ENCODE data around the gene PYCARD.

PYCARD gene

GRCh38 chr16:31221357-31222160 lies 19.0 kb upstream of the PYCARD start:
- no peak overlapping the region for H2AFZ ChIP-seq (ENCODE audit: low read depth, low read length)
- no peaks in the 10 kb centered on the region for H3K36me3 ChIP-seq (ENCODE audit: insufficient read depth, low read length)
- H3K4me2 ChIP-seq (ENCODE audit: insufficient read depth, low read length), result no peak overlapping the region
- no peak for ATAC-seq (ENCODE audit: insufficient read depth, low read depth)
- no peak for DNase-seq
- H3K27ac ChIP-seq (ENCODE audit: low read length), result no peak overlapping the region
- H3K4me3 ChIP-seq (ENCODE audit: low read depth in 1 of 2, low read length in 2 of 2), result no peak overlapping the region
- H3K9me3 ChIP-seq (ENCODE audit: insufficient read depth, low read length, severe bottlenecking), result no peaks in the 10 kb centered on the region
- peaks cover 8% of the 10 kb centered on the region for H3K27me3 ChIP-seq (ENCODE audit: insufficient read depth, low read length, poor library complexity)
- no peaks in the 10 kb centered on the region for H3K4me1 ChIP-seq (ENCODE audit: insufficient read depth, low read length)
- no peaks in the 10 kb centered on the region for H3K79me2 ChIP-seq (ENCODE audit: insufficient read depth, low read length)
- TF ChIP-seq CTCF (IDR thresholded peaks at IDR 0.05; ENCODE audit: borderline replicate concordance, extremely low read depth, low read length, poor library complexity, severe bottlenecking) (no peak), EZH2 (IDR thresholded peaks at IDR 0.05; ENCODE audit: borderline replicate concordance, low read depth, low read length, severe bottlenecking) (no peak)
- no peak overlapping the region for H3K9ac ChIP-seq (ENCODE audit: low read depth, low read length)
- H4K20me1 ChIP-seq (ENCODE audit: insufficient read depth, low read length), result no peaks in the 10 kb centered on the region

GRCh38 chr16:31219154-31219741 lies 16.7 kb upstream of the PYCARD start:
- H3K36me3 ChIP-seq (ENCODE audit: insufficient read depth, low read length), result no peaks in the 10 kb centered on the region
- DNase-seq, result no peak
- H3K9ac ChIP-seq (ENCODE audit: low read depth, low read length), result no peak overlapping the region
- no peak for ATAC-seq (ENCODE audit: insufficient read depth, low read depth)
- H3K9me3 ChIP-seq (ENCODE audit: insufficient read depth, low read length, severe bottlenecking), result no peaks in the 10 kb centered on the region
- H3K4me1 ChIP-seq (ENCODE audit: insufficient read depth, low read length), result no peaks in the 10 kb centered on the region
- peaks cover 8% of the 10 kb centered on the region for H3K27me3 ChIP-seq (ENCODE audit: insufficient read depth, low read length, poor library complexity)
- H3K4me3 ChIP-seq (ENCODE audit: low read depth in 1 of 2, low read length in 2 of 2), result no peak overlapping the region
- H3K4me2 ChIP-seq (ENCODE audit: insufficient read depth, low read length), result no peak overlapping the region
- no peak for TF ChIP-seq EZH2 (IDR thresholded peaks at IDR 0.05; ENCODE audit: borderline replicate concordance, low read depth, low read length, severe bottlenecking)
- TF ChIP-seq CTCF (IDR thresholded peaks at IDR 0.05; ENCODE audit: borderline replicate concordance, extremely low read depth, low read length, poor library complexity, severe bottlenecking), result no peak
- H4K20me1 ChIP-seq (ENCODE audit: insufficient read depth, low read length), result no peaks in the 10 kb centered on the region
- no peak overlapping the region for H3K27ac ChIP-seq (ENCODE audit: low read length)
- H3K79me2 ChIP-seq (ENCODE audit: insufficient read depth, low read length), result no peaks in the 10 kb centered on the region
- no peak overlapping the region for H2AFZ ChIP-seq (ENCODE audit: low read depth, low read length)

- no peak overlapping the region for H3K27ac ChIP-seq (ENCODE audit: low read length)
- no peaks in the 10 kb centered on the region for H3K4me1 ChIP-seq (ENCODE audit: insufficient read depth, low read length)
- H3K9me3 ChIP-seq (ENCODE audit: insufficient read depth, low read length, severe bottlenecking), result no peaks in the 10 kb centered on the region
- TF ChIP-seq EZH2 (IDR thresholded peaks at IDR 0.05; ENCODE audit: borderline replicate concordance, low read depth, low read length, severe bottlenecking) (no peak), CTCF (IDR thresholded peaks at IDR 0.05; ENCODE audit: borderline replicate concordance, extremely low read depth, low read length, poor library complexity, severe bottlenecking) (no peak)
- no peak overlapping the region for H3K4me2 ChIP-seq (ENCODE audit: insufficient read depth, low read length)
- H3K4me3 ChIP-seq (ENCODE audit: low read depth in 1 of 2, low read length in 2 of 2), result no peak overlapping the region
- DNase-seq, result no peak
- peaks cover 8% of the 10 kb centered on the region for H3K27me3 ChIP-seq (ENCODE audit: insufficient read depth, low read length, poor library complexity)
- ATAC-seq (ENCODE audit: insufficient read depth, low read depth), result no peak
- H3K9ac ChIP-seq (ENCODE audit: low read depth, low read length), result no peak overlapping the region
- H3K79me2 ChIP-seq (ENCODE audit: insufficient read depth, low read length), result no peaks in the 10 kb centered on the region
- no peaks in the 10 kb centered on the region for H4K20me1 ChIP-seq (ENCODE audit: insufficient read depth, low read length)
- no peak overlapping the region for H2AFZ ChIP-seq (ENCODE audit: low read depth, low read length)
- H3K36me3 ChIP-seq (ENCODE audit: insufficient read depth, low read length), result no peaks in the 10 kb centered on the region
Observed at GRCh38 chr16:31217136-31217530, 14.6 kb upstream of the PYCARD start.

All from DND-41 (cell line).